GM12864 (cell line): Measurements from ENCODE around the gene HOGA1.
A peak's percentile ranks its signal among the peaks of the same experiment; 100 is the strongest.
"Not testable (repeated sequence)": the region's sequence is repeated elsewhere in the genome, so short reads cannot be mapped to it uniquely, and the experiment has no call there.

Source experiments
- DNase-seq: peaks from one replicate; pipeline ENCODE4 v3.0.0-alpha.2; 2011; ENCODE audit warnings: low read depth
- H3K4me3 ChIP-seq: 2 replicates; pipeline ENCODE4 v1.5.1; 2011; ENCODE audit warnings: mild to moderate bottlenecking, low read depth, low read length, control low read depth
- TF ChIP-seq, protein P1 (sequence below): IDR thresholded peaks from 2 replicates; pipeline ENCODE4 v1.5.1; 2011; ENCODE audit warnings: low read depth, mild to moderate bottlenecking, moderate library complexity, low read length, control low read depth, inconsistent platforms; ENCODE audit errors: missing control alignments

Gene HOGA1

DNA sequence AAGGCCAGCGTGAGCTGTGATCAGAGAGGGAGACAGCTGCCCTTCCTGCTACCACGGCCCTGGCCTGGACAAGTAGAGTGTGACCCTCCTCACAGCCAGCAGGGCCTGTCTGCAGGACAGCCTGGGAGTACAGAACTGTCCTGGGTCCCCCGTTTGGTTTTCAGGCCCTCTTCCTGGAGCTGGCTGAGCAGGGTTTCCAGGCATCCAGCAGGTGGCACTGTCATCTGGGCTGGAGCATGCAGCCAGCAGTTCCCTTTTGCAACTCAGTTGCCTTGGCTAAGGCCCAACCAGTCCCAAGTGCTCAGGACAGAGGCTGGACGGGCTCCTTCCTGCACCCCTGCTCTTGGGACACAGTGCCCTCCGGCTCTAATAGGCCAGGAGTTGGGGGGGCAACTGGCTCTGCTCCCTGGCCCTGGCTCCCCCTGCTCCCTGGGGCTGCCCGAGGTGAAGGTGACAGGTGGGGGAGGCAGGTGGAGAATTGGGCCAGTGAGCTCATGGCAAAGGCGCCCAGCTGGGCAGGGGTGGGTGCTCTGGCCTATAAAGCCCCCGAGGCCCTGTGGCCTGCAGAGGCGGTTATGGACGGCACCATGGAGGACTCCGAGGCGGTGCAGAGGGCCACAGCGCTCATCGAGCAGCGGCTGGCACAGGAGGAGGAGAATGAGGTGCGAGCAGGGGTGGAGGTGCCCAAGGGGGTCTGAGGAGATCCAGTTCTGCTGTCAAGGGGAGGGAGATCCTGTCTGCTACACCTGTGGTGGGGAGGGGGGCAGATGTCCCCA is 11.8 kb upstream of the HOGA1 start, which contains the start of gene ANKRD2:
Gene ANKRD2, plus strand, starts transcription at position 566 of the 776 bp plus-strand sequence. Its CDS starts 10 bp downstream, at position 576.
- TF ChIP-seq, protein P1, sequence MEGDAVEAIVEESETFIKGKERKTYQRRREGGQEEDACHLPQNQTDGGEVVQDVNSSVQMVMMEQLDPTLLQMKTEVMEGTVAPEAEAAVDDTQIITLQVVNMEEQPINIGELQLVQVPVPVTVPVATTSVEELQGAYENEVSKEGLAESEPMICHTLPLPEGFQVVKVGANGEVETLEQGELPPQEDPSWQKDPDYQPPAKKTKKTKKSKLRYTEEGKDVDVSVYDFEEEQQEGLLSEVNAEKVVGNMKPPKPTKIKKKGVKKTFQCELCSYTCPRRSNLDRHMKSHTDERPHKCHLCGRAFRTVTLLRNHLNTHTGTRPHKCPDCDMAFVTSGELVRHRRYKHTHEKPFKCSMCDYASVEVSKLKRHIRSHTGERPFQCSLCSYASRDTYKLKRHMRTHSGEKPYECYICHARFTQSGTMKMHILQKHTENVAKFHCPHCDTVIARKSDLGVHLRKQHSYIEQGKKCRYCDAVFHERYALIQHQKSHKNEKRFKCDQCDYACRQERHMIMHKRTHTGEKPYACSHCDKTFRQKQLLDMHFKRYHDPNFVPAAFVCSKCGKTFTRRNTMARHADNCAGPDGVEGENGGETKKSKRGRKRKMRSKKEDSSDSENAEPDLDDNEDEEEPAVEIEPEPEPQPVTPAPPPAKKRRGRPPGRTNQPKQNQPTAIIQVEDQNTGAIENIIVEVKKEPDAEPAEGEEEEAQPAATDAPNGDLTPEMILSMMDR, result peak; percentile 95
- H3K4me3 ChIP-seq, result no peak within 1 kb of the TSS
- DNase-seq, result peak; percentile 31

DNA sequence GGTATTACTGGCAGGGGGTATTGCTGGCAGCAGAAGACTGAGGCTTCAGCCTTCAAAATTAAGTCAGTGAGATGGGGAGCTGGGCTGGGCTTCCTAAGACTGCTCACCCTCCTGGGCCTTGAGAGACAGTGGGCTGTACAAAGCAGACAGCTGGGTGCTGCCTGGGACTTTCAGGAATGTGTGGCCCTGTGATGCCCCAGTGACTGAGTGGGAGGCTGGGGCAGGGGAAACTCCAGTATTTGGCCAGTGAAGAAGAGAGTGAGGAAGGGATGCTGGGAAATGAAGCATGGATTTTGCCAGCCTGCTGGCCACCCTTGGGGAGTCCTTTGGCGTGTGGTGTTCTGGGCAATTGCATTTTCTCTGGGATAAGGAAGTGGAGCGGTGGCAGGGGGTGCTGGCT is 11.2 kb upstream of the HOGA1 start:
- no peak for DNase-seq
- TF ChIP-seq, protein P1, result no peak
- H3K4me3 ChIP-seq, result no peak overlapping the region

DNA sequence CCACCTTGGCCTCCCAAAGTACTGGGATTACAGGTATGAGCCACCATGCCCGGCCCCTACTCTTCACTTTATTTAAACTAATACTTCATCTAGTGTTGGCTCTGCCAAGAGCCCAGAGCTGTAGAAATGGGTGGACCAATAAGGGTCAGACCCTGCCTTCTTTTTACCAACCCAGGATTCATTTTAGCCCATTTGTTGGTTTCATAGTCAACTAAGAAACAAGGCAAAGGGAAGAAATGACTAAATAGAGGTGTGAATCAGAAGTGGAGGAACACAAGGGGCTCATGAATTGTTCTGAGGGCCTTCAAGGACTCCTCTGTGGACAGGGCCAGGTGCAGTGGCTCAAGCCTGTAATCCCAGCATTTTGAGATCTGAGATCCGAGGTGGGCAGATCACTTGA is 10.5 kb upstream of the HOGA1 start:
- no peak overlapping the region for H3K4me3 ChIP-seq
- TF ChIP-seq, protein P1, result no peak
- no peak for DNase-seq

DNA sequence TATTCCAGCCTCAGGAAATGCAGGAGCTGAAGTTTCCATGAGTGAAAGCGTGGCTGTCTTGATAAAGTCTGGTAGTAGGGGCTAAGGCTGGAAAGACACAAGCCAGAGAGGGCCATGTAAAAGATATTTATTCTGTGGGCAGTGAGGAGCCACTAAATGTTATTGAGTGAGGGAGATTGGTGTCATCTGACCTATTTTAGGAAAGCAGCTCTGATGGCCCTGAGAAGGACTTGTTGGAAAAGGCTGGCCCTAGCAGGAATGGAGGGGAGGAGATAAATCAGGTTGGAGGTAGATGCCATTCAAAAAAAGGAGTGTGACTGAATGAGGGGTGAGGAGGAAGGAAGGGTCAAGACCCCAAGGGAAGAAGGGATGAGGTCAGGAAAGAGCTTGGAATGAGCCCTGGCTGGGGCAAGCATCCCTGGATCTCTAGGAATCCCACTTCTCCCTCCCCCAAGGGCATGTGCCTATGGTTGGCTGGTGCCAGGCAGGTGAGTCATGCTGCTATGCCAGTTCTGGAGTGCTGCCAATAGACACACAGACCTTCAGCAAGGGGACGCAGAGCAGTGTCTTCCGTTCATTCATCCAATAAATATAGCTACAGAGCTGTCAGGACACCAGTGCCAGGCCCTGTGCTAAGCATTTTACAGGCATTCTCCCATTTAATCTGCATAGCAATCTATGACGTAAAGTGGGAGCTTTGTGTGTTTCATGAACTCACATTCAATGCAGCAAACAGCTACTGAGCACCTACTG is 9.6 kb upstream of the HOGA1 start:
- DNase-seq, result no peak
- TF ChIP-seq, protein P1, result no peak

DNA sequence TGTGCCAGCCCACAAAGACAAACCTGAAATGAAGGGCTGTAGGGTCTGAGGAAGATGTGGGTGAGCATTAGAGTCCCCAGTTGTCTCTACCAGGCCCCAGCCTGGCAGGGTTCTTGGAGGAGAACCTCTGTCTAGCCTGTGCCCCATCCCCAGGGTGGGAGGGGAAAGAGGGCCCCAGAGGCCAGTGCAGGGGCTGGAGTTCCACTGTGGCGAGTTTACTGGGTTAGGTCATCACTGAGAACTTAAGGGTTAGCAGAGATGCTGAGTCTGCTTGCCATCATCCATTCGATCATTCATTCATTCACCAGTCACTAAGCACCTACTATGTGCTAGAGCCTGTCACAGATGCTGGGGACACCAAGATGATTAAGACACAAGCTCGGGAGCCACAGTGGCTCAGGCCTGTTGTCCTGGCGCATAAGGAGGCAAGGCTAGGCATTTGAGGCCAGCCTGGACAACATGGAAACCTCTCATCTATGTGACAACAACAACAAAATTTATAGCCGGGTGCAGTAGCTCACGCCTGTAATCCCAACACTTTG is 9.0 kb upstream of the HOGA1 start:
- DNase-seq, result no peak
- H3K4me3 ChIP-seq, result no peak overlapping the region
- TF ChIP-seq, protein P1, result no peak

More for the DNA sequence above, 9.6 kb upstream of the HOGA1 start:
- H3K4me3 ChIP-seq, result no peak overlapping the region

DNA sequence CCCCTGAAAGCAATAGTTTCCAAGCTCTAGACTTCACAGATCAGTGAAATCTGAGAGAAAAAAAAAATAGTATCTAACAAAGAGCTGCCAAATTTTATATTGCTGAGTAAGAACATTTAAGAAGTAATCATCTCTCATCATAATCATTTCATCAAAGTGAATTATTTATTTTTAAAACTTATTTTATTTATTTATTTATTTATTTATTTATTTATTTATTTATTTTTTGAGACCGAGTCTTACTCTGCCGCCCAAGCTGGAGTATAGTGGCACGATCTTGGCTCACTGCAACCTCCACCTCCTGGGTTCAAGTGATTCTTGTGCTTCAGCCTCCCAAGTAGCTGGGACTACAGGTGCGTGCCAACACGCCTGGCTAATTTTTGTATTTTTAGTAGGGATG is 7.7 kb upstream of the HOGA1 start:
- not testable (repeated sequence) for H3K4me3 ChIP-seq, DNase-seq

DNA sequence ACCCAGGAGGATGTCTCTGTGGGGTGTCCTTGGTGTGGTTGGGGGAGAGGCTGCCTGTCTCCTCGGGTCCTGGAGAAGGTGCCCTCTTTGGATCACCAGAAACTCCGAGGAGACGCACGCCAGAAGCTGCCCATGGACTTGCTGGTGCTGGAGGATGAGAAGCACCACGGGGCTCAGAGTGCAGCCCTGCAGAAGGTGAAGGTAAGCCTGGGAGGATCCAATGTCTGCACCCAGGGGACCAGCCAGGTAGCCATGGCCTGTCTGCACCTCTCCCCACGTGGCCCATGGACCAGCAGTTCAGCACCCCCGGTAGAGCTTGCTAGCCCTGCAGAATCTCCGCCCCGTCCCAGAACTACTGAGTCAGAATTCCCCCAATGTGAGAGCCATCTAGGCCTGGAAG is 6.5 kb upstream of the HOGA1 start:
- TF ChIP-seq, protein P1, result no peak
- no peak for DNase-seq

More for the DNA sequence above, 6.5 kb upstream of the HOGA1 start:
- no peak overlapping the region for H3K4me3 ChIP-seq
